ENCODE data around the gene HOXC6.
A peak's percentile ranks its signal among the peaks of the same experiment; 100 is the strongest.

HOXC6 gene

GRCh38 chr12:54001283-54002187, 26.7 kb upstream of the HOXC6 start:
- in situ Hi-C loops (cut with HindIII; ENCODE audit: low pct_ligation_motif_present, low sequenced_read_pairs), result loop anchor here (25.0 kb wide), 1 partner anchor 211 kb away; no protein-coding TSS in a partner anchor
- DNase-seq, result no peak
- no peak overlapping the region for H3K27ac ChIP-seq
- TF ChIP-seq, protein P1, sequence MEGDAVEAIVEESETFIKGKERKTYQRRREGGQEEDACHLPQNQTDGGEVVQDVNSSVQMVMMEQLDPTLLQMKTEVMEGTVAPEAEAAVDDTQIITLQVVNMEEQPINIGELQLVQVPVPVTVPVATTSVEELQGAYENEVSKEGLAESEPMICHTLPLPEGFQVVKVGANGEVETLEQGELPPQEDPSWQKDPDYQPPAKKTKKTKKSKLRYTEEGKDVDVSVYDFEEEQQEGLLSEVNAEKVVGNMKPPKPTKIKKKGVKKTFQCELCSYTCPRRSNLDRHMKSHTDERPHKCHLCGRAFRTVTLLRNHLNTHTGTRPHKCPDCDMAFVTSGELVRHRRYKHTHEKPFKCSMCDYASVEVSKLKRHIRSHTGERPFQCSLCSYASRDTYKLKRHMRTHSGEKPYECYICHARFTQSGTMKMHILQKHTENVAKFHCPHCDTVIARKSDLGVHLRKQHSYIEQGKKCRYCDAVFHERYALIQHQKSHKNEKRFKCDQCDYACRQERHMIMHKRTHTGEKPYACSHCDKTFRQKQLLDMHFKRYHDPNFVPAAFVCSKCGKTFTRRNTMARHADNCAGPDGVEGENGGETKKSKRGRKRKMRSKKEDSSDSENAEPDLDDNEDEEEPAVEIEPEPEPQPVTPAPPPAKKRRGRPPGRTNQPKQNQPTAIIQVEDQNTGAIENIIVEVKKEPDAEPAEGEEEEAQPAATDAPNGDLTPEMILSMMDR (IDR thresholded peaks at IDR 0.05; ENCODE audit: low read depth, low read length, missing control alignments), result no peak
- no peaks in the 10 kb centered on the region for H3K36me3 ChIP-seq (replicated peaks)
- peaks cover 93% of the 10 kb centered on the region for H3K27me3 ChIP-seq (replicated peaks)
- no peak overlapping the region for H3K4me3 ChIP-seq (ENCODE audit: low read depth, low read length)

- TF ChIP-seq, protein P1 (IDR thresholded peaks at IDR 0.05; ENCODE audit: low read depth, low read length, missing control alignments), result no peak
- Histone ChIP-seq H3K27ac (no peak overlapping the region), H3K27me3 (replicated peaks) (peaks cover 94% of the 10 kb centered on the region), H3K36me3 (replicated peaks) (no peaks in the 10 kb centered on the region), H3K4me3 (ENCODE audit: low read depth, low read length) (no peak overlapping the region)
- DNase-seq, result no peak
- in situ Hi-C loops (cut with HindIII; ENCODE audit: low pct_ligation_motif_present, low sequenced_read_pairs), result loop anchor here (25.0 kb wide), 1 partner anchor 210 kb away; no protein-coding TSS in a partner anchor
Observed at GRCh38 chr12:54002278-54002914, 25.8 kb upstream of the HOXC6 start.

- TF ChIP-seq, protein P1 (IDR thresholded peaks at IDR 0.05; ENCODE audit: low read depth, low read length, missing control alignments), result no peak
- Histone ChIP-seq H3K27ac (no peak overlapping the region), H3K27me3 (replicated peaks) (peaks cover 94% of the 10 kb centered on the region), H3K4me3 (ENCODE audit: low read depth, low read length) (no peak overlapping the region), H3K36me3 (replicated peaks) (no peaks in the 10 kb centered on the region)
- DNase-seq, result no peak
- in situ Hi-C loops (cut with HindIII; ENCODE audit: low pct_ligation_motif_present, low sequenced_read_pairs), result loop anchor here (25.0 kb wide), 1 partner anchor 209 kb away; no protein-coding TSS in a partner anchor
Observed at GRCh38 chr12:54002915-54003389, 25.3 kb upstream of the HOXC6 start.

DNA sequence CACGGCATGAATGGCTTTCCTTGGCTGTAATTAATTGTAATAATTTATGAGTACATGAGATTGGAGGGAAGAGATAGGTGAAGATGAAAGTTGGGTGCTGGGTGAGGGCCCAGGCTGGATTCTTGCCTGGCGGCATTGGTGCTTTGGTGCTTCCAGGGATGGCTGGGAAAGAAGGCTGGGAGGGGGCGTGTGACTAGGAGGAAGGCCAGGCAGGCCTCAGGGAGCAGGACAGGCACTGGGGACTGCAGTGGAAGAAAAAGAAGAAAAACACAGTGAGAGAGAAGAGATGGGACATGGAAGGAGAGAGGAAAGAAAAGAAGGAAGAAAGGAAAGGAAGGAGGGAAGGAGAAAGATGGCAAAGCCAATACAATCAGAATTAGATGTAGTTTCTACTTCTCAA, 24.6 kb upstream of the HOXC6 start:
- Histone ChIP-seq H3K27me3 (replicated peaks) (peaks cover 93% of the 10 kb centered on the region), H3K4me3 (ENCODE audit: low read depth, low read length) (no peak overlapping the region), H3K27ac (no peak overlapping the region), H3K36me3 (replicated peaks) (no peaks in the 10 kb centered on the region)
- in situ Hi-C loops (cut with HindIII; ENCODE audit: low pct_ligation_motif_present, low sequenced_read_pairs), result loop anchor here (25.0 kb wide), 1 partner anchor 209 kb away; no protein-coding TSS in a partner anchor
- DNase-seq, result no peak
- TF ChIP-seq, protein P1 (IDR thresholded peaks at IDR 0.05; ENCODE audit: low read depth, low read length, missing control alignments), result no peak

GRCh38 chr12:54004063-54004840, 24.0 kb upstream of the HOXC6 start:
- in situ Hi-C loops (cut with HindIII; ENCODE audit: low pct_ligation_motif_present, low sequenced_read_pairs), result loop anchor here (25.0 kb wide), 1 partner anchor 208 kb away; no protein-coding TSS in a partner anchor
- no peak overlapping the region for H3K27ac ChIP-seq
- peaks cover 91% of the 10 kb centered on the region for H3K27me3 ChIP-seq (replicated peaks)
- TF ChIP-seq, protein P1 (IDR thresholded peaks at IDR 0.05; ENCODE audit: low read depth, low read length, missing control alignments), result peak; percentile 7
- H3K36me3 ChIP-seq (replicated peaks), result no peaks in the 10 kb centered on the region
- DNase-seq, result no peak
- no peak overlapping the region for H3K4me3 ChIP-seq (ENCODE audit: low read depth, low read length)

Data from brain microvascular endothelial cell (primary cell).